Nephron (organoid): ENCODE measurements around the gene JAML.

ENCODE experiments used
- H3K27ac Mint-ChIP-seq, 3 experiments: 2 replicates each; pipeline ENCODE4 v1.8.0; 2020; ENCODE audit warnings: mixed read lengths in 3 of 3, mild to moderate bottlenecking in 2 of 3, moderate library complexity in 1 of 3
- H3K27me3 Mint-ChIP-seq: 2 replicates; pipeline ENCODE4 v1.8.0; 2021; ENCODE audit warnings: low read depth, mild to moderate bottlenecking, moderate library complexity, mixed read lengths
- H3K36me3 Mint-ChIP-seq: 2 replicates; pipeline ENCODE4 v1.8.0; 2020; ENCODE audit warnings: low read depth, mixed read lengths
- H3K4me1 Mint-ChIP-seq: 2 replicates; pipeline ENCODE4 v1.8.0; 2020; ENCODE audit warnings: mixed read lengths
- H3K4me3 Mint-ChIP-seq, 3 experiments: 2 replicates each; pipeline ENCODE4 v1.8.0; 2020; ENCODE audit warnings: mild to moderate bottlenecking in 3 of 3, mixed read lengths in 3 of 3, moderate library complexity in 2 of 3
- H3K9me3 Mint-ChIP-seq: 2 replicates; pipeline ENCODE4 v1.8.0; 2020; ENCODE audit warnings: mixed read lengths
- CTCF ChIP-seq, 3 experiments: fragments of 200-600 bp; sonication (generic); IDR thresholded peaks; one replicate each; pipeline ENCODE4 v1.5.0; 2021; ENCODE audit warnings: antibody characterized with exemption in 3 of 3; ENCODE audit not compliant: unreplicated experiment in 3 of 3

Gene JAML

GRCh38 chr11:118175031-118175992 lies 49.5 kb downstream of the JAML start:
- Mint-ChIP-seq H3K4me3 (peak overlapping the region; percentile 88 to 95 (median 91)), H3K27me3 (peaks cover 38% of the 10 kb centered on the region), H3K36me3 (no peaks in the 10 kb centered on the region), H3K27ac (peak overlapping the region; percentile 94 to 98 (median 97)), H3K9me3 (no peaks in the 10 kb centered on the region), H3K4me1 (peaks cover 42% of the 10 kb centered on the region)
- no peak for TF ChIP-seq CTCF (IDR thresholded peaks at IDR 0.05; ENCODE audit: unreplicated experiment in 3 of 3)

- Mint-ChIP-seq H3K27me3 (peaks cover 51% of the 10 kb centered on the region), H3K27ac (peak overlapping the region; percentile 94 to 98 (median 97)), H3K4me1 (peaks cover 49% of the 10 kb centered on the region), H3K4me3 (peak overlapping the region; percentile 88 to 95 (median 91)), H3K36me3 (no peaks in the 10 kb centered on the region), H3K9me3 (no peaks in the 10 kb centered on the region)
- no peak for TF ChIP-seq CTCF (IDR thresholded peaks at IDR 0.05; ENCODE audit: unreplicated experiment in 3 of 3)
Observed at GRCh38 chr11:118174006-118174567, 50.7 kb downstream of the JAML start.

- TF ChIP-seq CTCF (IDR thresholded peaks at IDR 0.05; ENCODE audit: unreplicated experiment in 3 of 3) = no peak
- no peaks in the 10 kb centered on the region for H3K9me3 Mint-ChIP-seq
- H3K36me3 Mint-ChIP-seq = no peaks in the 10 kb centered on the region
- H3K4me1 Mint-ChIP-seq = peaks cover 50% of the 10 kb centered on the region
- no peak overlapping the region for H3K27ac Mint-ChIP-seq
- H3K27me3 Mint-ChIP-seq = peaks cover 63% of the 10 kb centered on the region
- peak overlapping the region in 1 of 3 experiments; percentile 43 for H3K4me3 Mint-ChIP-seq
Observed at GRCh38 chr11:118172356-118172755, 52.5 kb downstream of the JAML start.

GRCh38 chr11:118171269-118172062 lies 53.3 kb downstream of the JAML start:
- Mint-ChIP-seq H3K9me3 (no peaks in the 10 kb centered on the region), H3K27ac (peak overlapping the region in 1 of 3 experiments; percentile 35), H3K36me3 (peaks cover 3% of the 10 kb centered on the region), H3K4me1 (peaks cover 48% of the 10 kb centered on the region), H3K27me3 (peaks cover 63% of the 10 kb centered on the region), H3K4me3 (peak overlapping the region; percentile 13 to 43 (median 27))
- peak; percentile 92 to 95 (median 93) for TF ChIP-seq CTCF (IDR thresholded peaks at IDR 0.05; ENCODE audit: unreplicated experiment in 3 of 3)

GRCh38 chr11:118170882-118171268 lies 53.9 kb downstream of the JAML start:
- peaks cover 63% of the 10 kb centered on the region for H3K27me3 Mint-ChIP-seq
- H3K9me3 Mint-ChIP-seq = no peaks in the 10 kb centered on the region
- H3K36me3 Mint-ChIP-seq = peaks cover 3% of the 10 kb centered on the region
- no peak for TF ChIP-seq CTCF (IDR thresholded peaks at IDR 0.05; ENCODE audit: unreplicated experiment in 3 of 3)
- peaks cover 42% of the 10 kb centered on the region for H3K4me1 Mint-ChIP-seq
- H3K27ac Mint-ChIP-seq = no peak overlapping the region
- peak overlapping the region in 2 of 3 experiments; percentile 29 to 34 for H3K4me3 Mint-ChIP-seq
